SK-N-SH treated with all-trans-retinoic acid at 6 μM for 48 hours (cell line): Measurements from ENCODE around the gene CDH8.

Experiments used
- ATAC-seq: fragments of 200-7000 bp; cut with Tn5 transposase; 3 replicates; pipeline ENCODE4 v1.9.1; 2020; ENCODE audit warnings: mild to moderate bottlenecking, moderate library complexity
- ARNTL ChIP-seq: fragments of 450-650 bp; formaldehyde crosslinking; IDR thresholded peaks from 2 replicates; pipeline ENCODE4 v1.5.0; 2020; ENCODE audit warnings: low read depth, mild to moderate bottlenecking, moderate library complexity, borderline replicate concordance
- BACH2 ChIP-seq: fragments of 250-450 bp; sonication (Bioruptor Pico); IDR thresholded peaks from 2 replicates; pipeline ENCODE4 v1.9.0; 2021; ENCODE audit warnings: mild to moderate bottlenecking, borderline replicate concordance
- CREB5 ChIP-seq: fragments of 250-450 bp; sonication (Bioruptor Pico); IDR thresholded peaks from 2 replicates; pipeline ENCODE4 v1.5.1; 2020; ENCODE audit warnings: low read depth, mild to moderate bottlenecking, moderate library complexity
- CSDC2 ChIP-seq: fragments of 250-450 bp; sonication (Bioruptor Pico); IDR thresholded peaks from 2 replicates; pipeline ENCODE4 v1.5.0; 2020; ENCODE audit warnings: mild to moderate bottlenecking, moderate library complexity
- ESRRG ChIP-seq: fragments of 250-450 bp; sonication (Bioruptor Pico); IDR thresholded peaks from 2 replicates; pipeline ENCODE4 v1.6.1; 2021; ENCODE audit warnings: mild to moderate bottlenecking
- GLIS3 ChIP-seq: fragments of 250-450 bp; sonication (Bioruptor Pico); IDR thresholded peaks from 2 replicates; pipeline ENCODE4 v1.5.0; 2020; ENCODE audit warnings: mild to moderate bottlenecking, moderate library complexity
- OSR1 ChIP-seq: fragments of 250-450 bp; sonication (Bioruptor Pico); IDR thresholded peaks from 2 replicates; pipeline ENCODE4 v1.8.0; 2022; ENCODE audit warnings: moderate library complexity, mild to moderate bottlenecking, inconsistent platforms
- PATZ1 ChIP-seq: fragments of 250-450 bp; sonication (Bioruptor Pico); IDR thresholded peaks from 2 replicates; pipeline ENCODE4 v1.8.0; 2020; ENCODE audit warnings: mild to moderate bottlenecking, moderate library complexity, borderline replicate concordance
- PPARA ChIP-seq: fragments of 250-450 bp; sonication (Bioruptor Pico); IDR thresholded peaks from 2 replicates; pipeline ENCODE4 v1.5.0; 2020; ENCODE audit warnings: mild to moderate bottlenecking, borderline replicate concordance
- SNAI2 ChIP-seq: fragments of 250-450 bp; sonication (Bioruptor Pico); IDR thresholded peaks from 2 replicates; pipeline ENCODE4 v1.5.0; 2020; ENCODE audit warnings: mild to moderate bottlenecking, moderate library complexity
- TCF4 ChIP-seq: fragments of 250-450 bp; sonication (Bioruptor Pico); IDR thresholded peaks from 2 replicates; pipeline ENCODE4 v1.8.0; 2021; ENCODE audit warnings: mild to moderate bottlenecking, moderate library complexity, borderline replicate concordance
- TOX ChIP-seq: fragments of 250-450 bp; sonication (Bioruptor Pico); IDR thresholded peaks from 2 replicates; pipeline ENCODE4 v1.8.0; 2021; ENCODE audit warnings: mild to moderate bottlenecking, moderate library complexity, borderline replicate concordance
- TSHZ2 ChIP-seq: fragments of 250-450 bp; sonication (Bioruptor Pico); IDR thresholded peaks from 2 replicates; pipeline ENCODE4 v1.5.0; 2020; ENCODE audit warnings: mild to moderate bottlenecking, moderate library complexity
- ZC3H10 ChIP-seq: fragments of 250-450 bp; sonication (Bioruptor Pico); IDR thresholded peaks from 2 replicates; pipeline ENCODE4 v1.5.1; 2021; ENCODE audit warnings: mild to moderate bottlenecking, moderate library complexity
- ZFP3 ChIP-seq: fragments of 250-450 bp; sonication (Bioruptor Pico); IDR thresholded peaks from 2 replicates; pipeline ENCODE4 v1.5.0; 2020; ENCODE audit warnings: mild to moderate bottlenecking, moderate library complexity
- ZNF70 ChIP-seq: fragments of 450-650 bp; formaldehyde crosslinking; IDR thresholded peaks from 2 replicates; pipeline ENCODE4 v1.5.0; 2020; ENCODE audit warnings: mild to moderate bottlenecking, moderate library complexity
- ZNF8 ChIP-seq: fragments of 450-650 bp; formaldehyde crosslinking; IDR thresholded peaks from 2 replicates; pipeline ENCODE4 v1.5.0; 2020; ENCODE audit warnings: mild to moderate bottlenecking, moderate library complexity
- TF ChIP-seq, protein P1 (sequence below): fragments of 250-450 bp; sonication (Bioruptor Pico); IDR thresholded peaks from 2 replicates; pipeline ENCODE4 v1.5.1; 2021; ENCODE audit warnings: mild to moderate bottlenecking, moderate library complexity
- TF ChIP-seq, protein P2 (sequence below): fragments of 250-450 bp; sonication (Bioruptor Pico); IDR thresholded peaks from 2 replicates; pipeline ENCODE4 v1.8.0; 2021; ENCODE audit warnings: low read depth, mild to moderate bottlenecking, moderate library complexity, borderline replicate concordance

The CDH8 gene

DNA sequence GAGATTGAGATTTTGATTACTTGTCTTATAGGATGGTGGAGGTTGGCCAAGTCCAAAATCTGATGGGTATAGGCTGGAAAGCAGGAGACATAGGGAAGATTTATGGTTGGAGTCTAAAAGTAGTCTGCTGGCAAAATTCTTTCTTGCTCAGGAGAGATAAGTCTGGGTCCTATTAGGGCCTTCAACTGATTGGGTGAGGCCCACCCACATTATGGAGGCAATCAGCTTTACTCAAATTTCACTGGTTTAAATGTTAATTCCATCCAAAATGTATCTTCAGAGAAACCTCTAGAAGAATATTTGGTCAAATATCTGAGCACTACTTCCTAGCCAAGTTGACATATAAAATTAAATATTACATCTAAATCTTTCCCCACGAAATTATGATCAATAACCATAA lies 31.7 kb upstream of the CDH8 start (continued):
- TF ChIP-seq TSHZ2 (CRISPR knock-in tag), result no peak
- TF ChIP-seq SNAI2 (CRISPR knock-in tag), result no peak
- no peak for TF ChIP-seq ARNTL
- no peak for TF ChIP-seq CSDC2
- no peak for TF ChIP-seq ESRRG (CRISPR knock-in tag)

DNA sequence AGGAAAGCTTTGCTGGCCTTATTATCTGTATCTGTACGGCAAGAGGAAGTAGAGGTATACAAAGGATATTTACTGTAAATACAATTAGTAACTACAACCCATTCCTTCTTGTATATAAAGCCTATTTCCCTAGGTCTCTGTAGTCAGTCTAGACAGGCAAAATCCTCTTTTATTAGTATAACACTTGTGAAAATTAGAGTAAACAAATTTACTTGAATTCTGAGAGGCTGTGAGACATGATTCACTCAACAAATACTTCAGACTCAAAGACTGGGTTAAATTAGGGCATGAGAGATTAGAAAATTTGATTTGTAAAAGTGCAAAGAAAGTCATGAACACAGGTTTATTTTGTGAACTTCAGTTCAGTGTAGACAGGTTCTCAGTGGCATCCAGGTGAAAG lies 30.9 kb upstream of the CDH8 start:
- TF ChIP-seq CREB5 (CRISPR knock-in tag), result no peak
- TF ChIP-seq ARNTL, result no peak
- TF ChIP-seq OSR1 (CRISPR knock-in tag), result no peak
- TF ChIP-seq TCF4 (CRISPR knock-in tag), result no peak
- no peak for TF ChIP-seq ZFP3 (CRISPR knock-in tag)
- TF ChIP-seq, protein P1, sequence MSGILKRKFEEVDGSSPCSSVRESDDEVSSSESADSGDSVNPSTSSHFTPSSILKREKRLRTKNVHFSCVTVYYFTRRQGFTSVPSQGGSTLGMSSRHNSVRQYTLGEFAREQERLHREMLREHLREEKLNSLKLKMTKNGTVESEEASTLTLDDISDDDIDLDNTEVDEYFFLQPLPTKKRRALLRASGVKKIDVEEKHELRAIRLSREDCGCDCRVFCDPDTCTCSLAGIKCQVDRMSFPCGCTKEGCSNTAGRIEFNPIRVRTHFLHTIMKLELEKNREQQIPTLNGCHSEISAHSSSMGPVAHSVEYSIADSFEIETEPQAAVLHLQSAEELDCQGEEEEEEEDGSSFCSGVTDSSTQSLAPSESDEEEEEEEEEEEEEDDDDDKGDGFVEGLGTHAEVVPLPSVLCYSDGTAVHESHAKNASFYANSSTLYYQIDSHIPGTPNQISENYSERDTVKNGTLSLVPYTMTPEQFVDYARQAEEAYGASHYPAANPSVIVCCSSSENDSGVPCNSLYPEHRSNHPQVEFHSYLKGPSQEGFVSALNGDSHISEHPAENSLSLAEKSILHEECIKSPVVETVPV (CRISPR knock-in tag), result no peak
- TF ChIP-seq PPARA (CRISPR knock-in tag), result no peak
- TF ChIP-seq CSDC2, result no peak
- no peak for TF ChIP-seq SNAI2 (CRISPR knock-in tag)
- no peak for TF ChIP-seq BACH2
- no peak for ATAC-seq

DNA sequence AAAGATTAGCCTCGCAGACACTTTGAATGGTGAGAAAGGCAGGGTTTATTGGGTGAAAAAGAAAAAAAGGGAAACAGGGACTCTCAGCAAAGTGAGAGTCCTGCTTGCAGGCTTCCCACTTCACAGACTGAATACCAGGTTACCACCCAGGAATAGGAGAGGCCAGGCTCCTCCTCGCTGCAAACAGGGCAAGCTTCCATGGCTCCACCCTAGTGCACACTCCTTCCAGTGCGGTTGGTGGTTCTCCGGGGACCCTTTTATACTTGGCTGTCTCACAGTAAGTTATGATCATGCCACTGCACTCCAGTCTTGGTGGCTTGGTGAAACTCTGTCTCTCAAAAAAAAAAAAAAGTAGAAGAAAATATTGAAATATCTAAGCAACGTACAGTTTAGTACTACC lies 30.5 kb upstream of the CDH8 start:
- TF ChIP-seq TCF4 (CRISPR knock-in tag) (no peak), CREB5 (CRISPR knock-in tag) (no peak), ZFP3 (CRISPR knock-in tag) (no peak), SNAI2 (CRISPR knock-in tag) (no peak), OSR1 (CRISPR knock-in tag) (no peak), BACH2 (no peak)
- TF ChIP-seq, protein P1 (CRISPR knock-in tag), result no peak
- TF ChIP-seq, protein P2, sequence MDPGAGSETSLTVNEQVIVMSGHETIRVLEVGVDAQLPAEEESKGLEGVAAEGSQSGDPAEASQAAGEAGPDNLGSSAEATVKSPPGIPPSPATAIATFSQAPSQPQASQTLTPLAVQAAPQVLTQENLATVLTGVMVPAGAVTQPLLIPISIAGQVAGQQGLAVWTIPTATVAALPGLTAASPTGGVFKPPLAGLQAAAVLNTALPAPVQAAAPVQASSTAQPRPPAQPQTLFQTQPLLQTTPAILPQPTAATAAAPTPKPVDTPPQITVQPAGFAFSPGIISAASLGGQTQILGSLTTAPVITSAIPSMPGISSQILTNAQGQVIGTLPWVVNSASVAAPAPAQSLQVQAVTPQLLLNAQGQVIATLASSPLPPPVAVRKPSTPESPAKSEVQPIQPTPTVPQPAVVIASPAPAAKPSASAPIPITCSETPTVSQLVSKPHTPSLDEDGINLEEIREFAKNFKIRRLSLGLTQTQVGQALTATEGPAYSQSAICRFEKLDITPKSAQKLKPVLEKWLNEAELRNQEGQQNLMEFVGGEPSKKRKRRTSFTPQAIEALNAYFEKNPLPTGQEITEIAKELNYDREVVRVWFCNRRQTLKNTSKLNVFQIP, result no peak

DNA sequence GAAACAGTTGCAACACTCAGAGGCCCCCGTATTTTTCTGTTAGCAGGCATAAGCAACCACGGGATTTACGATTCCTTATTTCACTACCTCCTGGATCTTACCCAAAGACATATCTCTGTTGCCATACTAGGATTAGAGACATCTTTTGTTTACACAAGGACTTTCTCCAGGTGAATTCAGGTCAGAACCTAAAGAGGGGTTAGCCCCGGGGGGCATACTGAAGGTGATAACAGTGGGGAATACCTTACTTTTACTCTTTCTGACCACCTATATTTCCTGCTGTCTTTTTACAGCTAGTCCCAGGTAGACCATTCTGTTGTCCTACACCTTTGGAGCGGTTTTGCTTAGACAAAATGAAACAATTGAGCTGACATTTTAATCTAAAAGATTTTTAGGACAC lies 27.9 kb upstream of the CDH8 start:
- TF ChIP-seq SNAI2 (CRISPR knock-in tag) (no peak), ZC3H10 (CRISPR knock-in tag) (no peak)
- TF ChIP-seq, all 23 proteins: peak for 0
- no peak for ATAC-seq

More for the DNA sequence above, 30.5 kb upstream of the CDH8 start:
- no peak for ATAC-seq

GRCh38 chr16:62060089-62060488 lies 23.9 kb upstream of the CDH8 start:
- no peak for ATAC-seq
- no peak for TF ChIP-seq TOX (CRISPR knock-in tag)
- no peak for TF ChIP-seq ZNF70 (CRISPR knock-in tag)
- TF ChIP-seq GLIS3 (CRISPR knock-in tag), result no peak
- TF ChIP-seq ZNF8 (CRISPR knock-in tag), result no peak
- TF ChIP-seq PPARA (CRISPR knock-in tag), result no peak
- TF ChIP-seq ZC3H10 (CRISPR knock-in tag), result no peak
- no peak for TF ChIP-seq BACH2
- TF ChIP-seq CREB5 (CRISPR knock-in tag), result no peak
- no peak for TF ChIP-seq ZFP3 (CRISPR knock-in tag)
- TF ChIP-seq PATZ1 (CRISPR knock-in tag), result no peak
- TF ChIP-seq TCF4 (CRISPR knock-in tag), result no peak
